Neutrophil (primary cell): Measurements from ENCODE around the gene GABBR2.

Experiments used
- H3K27ac ChIP-seq: fragments of 200-600 bp; sonication (generic); 2 replicates; pipeline ENCODE4 v1.5.1; 2016; ENCODE audit warnings: mild to moderate bottlenecking, moderate library complexity
- H3K27me3 ChIP-seq: fragments of 200-600 bp; sonication (generic); 2 replicates; pipeline ENCODE4 v1.6.0; 2016; ENCODE audit warnings: mild to moderate bottlenecking
- H3K36me3 ChIP-seq: fragments of 200-600 bp; sonication (generic); 2 replicates; pipeline ENCODE4 v1.5.1; 2017
- H3K4me1 ChIP-seq, 2 experiments: fragments of 200-600 bp in 1 of 2; sonication (generic) in 1 of 2; 1 replicate in 1 of 2; 2 replicates in 1 of 2; pipeline versions ENCODE4 v1.5.1 to v1.6.1; 2013 to 2016; ENCODE audit warnings: low read depth in 1 of 2, low read length in 1 of 2, mild to moderate bottlenecking in 1 of 2, moderate library complexity in 1 of 2; ENCODE audit not compliant: control insufficient read depth in 1 of 2, insufficient read depth in 1 of 2
- H3K4me3 ChIP-seq, 2 experiments: fragments of 200-600 bp in 1 of 2; sonication (generic) in 1 of 2; 1 replicate in 1 of 2; 2 replicates in 1 of 2; pipeline ENCODE4 v1.5.1; 2013 to 2016; ENCODE audit warnings: low read depth in 1 of 2, low read length in 1 of 2, mild to moderate bottlenecking in 1 of 2, moderate library complexity in 1 of 2
- H3K9me3 ChIP-seq: fragments of 200-600 bp; sonication (generic); 2 replicates; pipeline ENCODE4 v1.5.1; 2016
- TF ChIP-seq, protein P1 (sequence below): fragments of 200-600 bp; sonication (generic); IDR thresholded peaks from 2 replicates; pipeline ENCODE4 v1.5.1; 2016; ENCODE audit warnings: antibody characterized with exemption

GABBR2 gene

DNA sequence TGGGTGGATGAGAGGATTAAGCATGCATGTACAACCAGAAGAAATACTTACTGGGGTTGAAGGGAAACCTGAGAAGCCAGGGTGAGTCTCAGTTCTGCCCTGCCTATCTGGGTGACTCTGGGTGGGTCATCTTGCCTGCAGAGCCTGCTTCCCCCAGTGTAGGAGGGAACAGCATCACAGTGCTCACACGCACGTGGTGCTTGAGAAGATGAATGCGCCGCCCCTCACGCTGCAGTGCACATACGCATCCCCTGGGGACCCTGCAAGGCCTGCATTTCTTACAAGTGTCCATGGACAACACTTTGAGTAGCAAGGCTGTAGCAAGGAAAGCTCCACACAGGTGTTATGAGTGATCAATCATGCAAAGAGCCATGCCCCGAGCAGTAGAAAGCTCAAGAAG lies 18.7 kb upstream of the GABBR2 start:
- Histone ChIP-seq H3K4me3 (no peak overlapping the region), H3K27me3 (peaks cover 34% of the 10 kb centered on the region), H3K36me3 (no peaks in the 10 kb centered on the region), H3K4me1 (peaks cover 0 to 3% of the 10 kb centered on the region in 2 experiments), H3K9me3 (no peaks in the 10 kb centered on the region), H3K27ac (no peak overlapping the region)
- TF ChIP-seq, protein P1, sequence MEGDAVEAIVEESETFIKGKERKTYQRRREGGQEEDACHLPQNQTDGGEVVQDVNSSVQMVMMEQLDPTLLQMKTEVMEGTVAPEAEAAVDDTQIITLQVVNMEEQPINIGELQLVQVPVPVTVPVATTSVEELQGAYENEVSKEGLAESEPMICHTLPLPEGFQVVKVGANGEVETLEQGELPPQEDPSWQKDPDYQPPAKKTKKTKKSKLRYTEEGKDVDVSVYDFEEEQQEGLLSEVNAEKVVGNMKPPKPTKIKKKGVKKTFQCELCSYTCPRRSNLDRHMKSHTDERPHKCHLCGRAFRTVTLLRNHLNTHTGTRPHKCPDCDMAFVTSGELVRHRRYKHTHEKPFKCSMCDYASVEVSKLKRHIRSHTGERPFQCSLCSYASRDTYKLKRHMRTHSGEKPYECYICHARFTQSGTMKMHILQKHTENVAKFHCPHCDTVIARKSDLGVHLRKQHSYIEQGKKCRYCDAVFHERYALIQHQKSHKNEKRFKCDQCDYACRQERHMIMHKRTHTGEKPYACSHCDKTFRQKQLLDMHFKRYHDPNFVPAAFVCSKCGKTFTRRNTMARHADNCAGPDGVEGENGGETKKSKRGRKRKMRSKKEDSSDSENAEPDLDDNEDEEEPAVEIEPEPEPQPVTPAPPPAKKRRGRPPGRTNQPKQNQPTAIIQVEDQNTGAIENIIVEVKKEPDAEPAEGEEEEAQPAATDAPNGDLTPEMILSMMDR = no peak

DNA sequence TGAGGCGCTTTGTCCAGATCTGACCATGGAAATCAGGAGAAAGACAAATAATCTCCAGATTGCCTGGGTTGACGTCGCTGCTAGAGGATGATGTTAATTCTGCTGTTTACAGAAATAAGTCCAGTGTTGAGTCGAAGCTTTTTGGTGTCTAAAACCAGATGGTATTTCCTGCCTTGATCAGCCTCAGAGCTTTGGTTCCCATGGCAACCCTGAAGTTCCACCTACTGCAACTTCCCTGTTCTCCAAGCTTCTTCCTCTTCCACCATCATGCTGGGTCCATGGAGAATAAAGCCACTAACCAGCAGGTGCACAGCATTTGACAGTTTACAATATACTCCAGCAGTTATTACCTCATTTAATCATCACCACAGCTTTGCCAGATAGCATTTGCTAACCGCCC lies 18.0 kb upstream of the GABBR2 start:
- no peak overlapping the region for H3K27ac ChIP-seq
- H3K4me3 ChIP-seq = no peak overlapping the region
- no peaks in the 10 kb centered on the region for H3K36me3 ChIP-seq
- no peaks in the 10 kb centered on the region for H3K9me3 ChIP-seq
- TF ChIP-seq, protein P1 = no peak
- H3K4me1 ChIP-seq = peaks cover 0 to 3% of the 10 kb centered on the region in 2 experiments
- peaks cover 40% of the 10 kb centered on the region for H3K27me3 ChIP-seq

DNA sequence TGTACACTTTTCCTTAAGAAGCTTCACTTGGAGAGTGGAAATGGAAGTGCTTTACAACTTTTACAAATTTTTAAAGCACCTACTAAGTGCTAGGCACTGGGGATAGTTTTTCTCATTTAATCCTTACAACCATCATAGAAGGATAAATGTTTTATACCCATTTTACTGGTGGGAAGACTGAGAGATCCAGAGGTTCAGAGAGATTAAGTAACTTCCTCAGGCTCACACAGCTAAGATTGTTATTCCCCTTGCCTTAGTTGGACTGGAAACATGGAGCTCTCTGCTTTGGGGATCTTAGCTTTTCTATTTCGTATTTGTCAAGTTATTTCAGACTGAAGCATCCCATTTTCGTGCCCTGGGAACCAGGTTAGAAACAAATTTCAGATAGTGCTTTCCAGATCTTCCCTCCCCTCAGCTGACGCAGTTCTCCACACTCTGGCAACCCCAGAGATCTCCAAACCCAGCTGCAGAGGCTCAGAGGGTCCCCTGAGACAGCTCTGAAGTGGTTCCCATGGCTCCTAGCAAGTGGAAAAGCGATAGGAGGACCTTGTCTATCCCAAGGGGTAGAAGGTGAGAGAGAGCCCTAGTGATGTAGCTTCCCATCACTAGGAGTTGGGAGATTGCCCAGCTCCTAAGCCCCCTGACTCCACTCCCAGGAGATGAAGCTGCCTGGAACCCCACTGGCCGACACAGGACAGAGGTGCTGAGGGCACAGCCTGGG lies 16.2 kb upstream of the GABBR2 start:
- Histone ChIP-seq H3K27ac (no peak overlapping the region), H3K4me1 (peaks cover 0 to 3% of the 10 kb centered on the region in 2 experiments), H3K36me3 (no peaks in the 10 kb centered on the region), H3K27me3 (peaks cover 57% of the 10 kb centered on the region), H3K9me3 (no peaks in the 10 kb centered on the region), H3K4me3 (no peak overlapping the region)
- TF ChIP-seq, protein P1 = no peak

DNA sequence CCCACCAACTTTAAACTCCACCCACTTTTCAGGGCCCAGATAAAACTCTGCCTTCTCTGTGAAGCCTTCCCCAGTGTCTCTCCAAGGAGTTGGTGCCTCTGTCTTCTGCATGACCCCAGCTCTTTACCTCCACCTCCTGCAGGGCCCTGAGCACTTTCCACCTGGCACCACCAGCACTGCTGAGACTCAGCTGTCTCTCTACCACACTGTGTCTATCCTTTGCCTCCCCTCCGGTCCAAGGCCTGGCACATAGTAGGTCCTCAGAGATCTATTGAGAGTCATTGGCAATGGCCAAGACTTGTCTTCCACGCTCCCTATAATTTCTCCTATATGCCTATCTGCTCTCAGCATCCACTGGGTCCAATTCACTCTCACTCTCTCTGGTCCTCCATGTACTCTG lies 12.9 kb upstream of the GABBR2 start:
- Histone ChIP-seq H3K36me3 (no peaks in the 10 kb centered on the region), H3K9me3 (no peaks in the 10 kb centered on the region), H3K4me3 (no peak overlapping the region), H3K4me1 (peaks cover 0 to under 1% of the 10 kb centered on the region in 2 experiments), H3K27ac (no peak overlapping the region), H3K27me3 (peaks cover 89% of the 10 kb centered on the region)
- TF ChIP-seq, protein P1 = no peak

DNA sequence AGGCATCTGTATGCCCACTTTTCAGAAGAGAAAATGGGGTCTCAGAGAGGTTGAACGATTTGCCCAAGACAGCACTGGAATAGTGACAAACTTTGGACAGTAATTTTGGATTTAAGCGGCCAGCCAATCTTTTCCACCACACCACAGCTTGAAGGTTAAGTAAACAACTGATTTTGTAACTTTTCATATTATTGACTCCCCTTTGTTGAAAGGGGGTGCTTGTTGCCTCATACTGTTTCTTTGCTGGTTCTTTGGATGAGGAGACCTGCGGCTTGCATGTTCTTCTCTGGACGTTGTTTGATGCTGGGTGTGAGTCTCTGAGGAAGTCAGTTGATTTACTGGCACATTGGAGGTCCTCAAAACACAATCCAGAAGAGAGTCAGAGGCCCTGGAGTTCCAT lies 11.7 kb upstream of the GABBR2 start:
- no peaks in the 10 kb centered on the region for H3K4me1 ChIP-seq
- no peak overlapping the region for H3K27ac ChIP-seq
- peaks cover 95% of the 10 kb centered on the region for H3K27me3 ChIP-seq
- H3K9me3 ChIP-seq = no peaks in the 10 kb centered on the region
- H3K4me3 ChIP-seq = no peak overlapping the region
- H3K36me3 ChIP-seq = no peaks in the 10 kb centered on the region
- TF ChIP-seq, protein P1 = no peak
